ENCODE results near the gene PIGB. TPM values are rescaled to one million over a fixed set of nuclear protein-coding genes. Genes with fewer than 3 reads are reported as not detected.
A peak's percentile ranks its signal among the peaks of the same experiment; 100 is the strongest.

PIGB gene
- total RNA-seq (2016; rRNA removed; fragmentation: Illumina TruSeq; extraction: Trizol) (12.4 and 14.5 TPM in 2 replicates), polyA plus RNA-seq (2011; rRNA removed) (14.5 and 19.1 TPM in 2 replicates), polyA minus RNA-seq (2011; rRNA and poly(A)+ RNA removed; ENCODE audit: low replicate concordance) (7.0 and 22.0 TPM in 2 replicates), Bru-seq, nascent RNA (percentile 60 among the genes with signal in this experiment), BruChase-seq, experiment 1, labeled RNA remaining after a 6-hour chase (percentile 56 among the genes with signal in this experiment), BruChase-seq, experiment 2, labeled RNA remaining after a 2-hour chase (percentile 59 among the genes with signal in this experiment)
- 4.8 and 6.8 TPM in 2 replicates for total RNA-seq (2016; cell fraction: cytosol; rRNA removed; fragmentation: Illumina TruSeq; extraction: Trizol; ENCODE audit: low read depth)
- 12.3 and 12.9 TPM in 2 replicates for total RNA-seq (2016; cell fraction: insoluble cytoplasmic fraction; rRNA removed; fragmentation: Illumina TruSeq; extraction: Trizol)
- 11.2 and 11.4 TPM in 2 replicates for total RNA-seq (2016; cell fraction: membrane; rRNA removed; fragmentation: Illumina TruSeq; extraction: Trizol)
- 15.4 and 15.6 TPM in 2 replicates for total RNA-seq (2016; cell fraction: nucleus; rRNA removed; fragmentation: Illumina TruSeq; extraction: Trizol)
- polyA plus RNA-seq (2011; cell fraction: cytosol; rRNA removed), result 7.6 and 14.1 TPM in 2 replicates
- polyA plus RNA-seq (2011; cell fraction: nucleus; rRNA removed), result 8.9 and 9.2 TPM in 2 replicates
- polyA plus RNA-seq (2012), result 10.2 and 10.5 TPM in 2 replicates
- polyA plus RNA-seq (2016; cell fraction: cytosol; fragmentation: Illumina TruSeq; extraction: Trizol; ENCODE audit: low read depth), result 3.6 and 4.8 TPM in 2 replicates
- polyA plus RNA-seq (2016; cell fraction: insoluble cytoplasmic fraction; fragmentation: Illumina TruSeq; extraction: Trizol; ENCODE audit: low read depth), result 13.1 and 14.1 TPM in 2 replicates
- 8.7 and 9.7 TPM in 2 replicates for polyA plus RNA-seq (2016; cell fraction: membrane; fragmentation: Illumina TruSeq; extraction: Trizol; ENCODE audit: low read depth)
- 21.6 and 23.4 TPM in 2 replicates for polyA plus RNA-seq (2016; cell fraction: nucleus; fragmentation: Illumina TruSeq; extraction: Trizol; ENCODE audit: insufficient read depth, low read depth)
- polyA minus RNA-seq (2011; cell fraction: cytosol; rRNA and poly(A)+ RNA removed), result 3.6 and 5.9 TPM in 2 replicates
- 19.3 and 22.0 TPM in 2 replicates for polyA minus RNA-seq (2011; cell fraction: nucleus; rRNA and poly(A)+ RNA removed)
- long read RNA-seq, experiment 1, partial matches to known transcripts, result 0 of 17 reads
- long read RNA-seq, experiment 1, other reads (novel, unspliced or antisense), result 11 of 17 reads
- long read RNA-seq, experiment 2, partial matches to known transcripts, result 5 of 14 reads
- long read RNA-seq, experiment 2, other reads (novel, unspliced or antisense), result 7 of 14 reads

DNA sequence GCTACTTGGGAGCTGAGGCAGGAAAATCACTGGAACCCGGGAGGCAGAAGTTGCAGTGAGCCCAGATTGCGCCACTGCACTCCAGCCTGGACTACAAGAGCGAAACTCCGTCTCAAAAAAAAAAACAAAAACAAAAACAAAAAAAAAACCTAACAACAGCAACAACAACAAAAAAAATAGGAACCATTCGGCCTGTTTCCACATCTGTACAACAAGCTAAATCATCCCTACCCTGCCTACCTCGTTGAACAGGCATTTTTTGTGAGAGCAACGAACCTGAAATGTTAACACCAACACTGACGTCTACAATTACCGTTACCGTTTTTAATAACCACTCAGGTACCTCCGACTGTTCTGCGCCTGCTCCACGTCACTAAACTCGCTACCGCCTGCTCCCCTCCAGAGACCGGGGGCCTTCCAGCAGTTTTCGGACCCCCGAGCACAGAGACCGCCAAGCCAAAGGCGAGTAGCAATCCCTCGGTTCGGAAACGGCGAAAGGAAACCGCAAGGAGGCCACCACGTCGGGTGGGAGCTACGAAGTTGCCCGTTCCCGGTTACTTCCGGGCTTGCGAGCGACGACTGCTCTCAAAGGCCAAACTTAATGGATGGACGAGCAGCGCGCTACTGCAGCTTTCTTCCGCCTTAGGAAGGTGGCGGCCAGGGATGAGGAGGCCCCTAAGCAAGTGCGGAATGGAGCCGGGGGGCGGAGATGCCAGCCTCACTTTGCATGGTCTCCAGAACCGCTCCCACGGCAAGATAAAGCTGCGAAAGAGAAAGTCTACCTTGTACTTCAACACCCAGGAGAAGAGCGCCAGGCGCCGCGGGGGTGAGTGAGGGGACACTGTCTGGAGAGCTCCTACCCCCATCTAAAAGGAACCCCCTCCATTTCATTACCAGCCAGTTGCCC lies at the start of gene PIGB, which contains the start of gene PIGBOS1:
Gene PIGB (plus strand): TSS at position 635 of the 907 bp plus-strand sequence. CDS start 29 bp downstream, at position 664.
Gene PIGBOS1 (minus strand): TSS at position 536 of the 907 bp plus-strand sequence. CDS start 1,331 bp downstream, outside the sequence.
- H3K27ac ChIP-seq (ENCODE audit: extremely low read length, insufficient read depth, low read length), result peak within 1 kb of the TSS; percentile 93
- TSS peak; percentile 58 for BruUV-seq (replicated peaks)
- ChIA-PET CTCF (ENCODE audit: low intra/inter-chr PET ratio, low total read pairs) (interaction anchor here (0.9 kb wide), 1 partner anchor 117 kb away, joined by 3 read pairs; no protein-coding TSS in a partner anchor), POLR2A (interaction anchor here (0.9 to 2.3 kb wide), 7 partner anchors 13 to 122 kb away, joined by 3 to 30 read pairs (median 4); partner anchors contain the start of genes CCPG1, PIERCE2 and RSL24D1)
- H3K36me3 ChIP-seq (replicated peaks in 1 of 2; ENCODE audit: control insufficient read depth in 1 of 2, insufficient read depth in 2 of 2, low read length in 2 of 2), result no peaks in the 10 kb centered on the region
- no peaks in the 10 kb centered on the region for H3K27me3 ChIP-seq (ENCODE audit: control insufficient read depth in 1 of 2, insufficient read depth in 2 of 2, low read length in 2 of 2)
- H3K9ac ChIP-seq (ENCODE audit: insufficient read depth, low read depth, low read length), result peak within 1 kb of the TSS; percentile 91
- peak; percentile 82 for DNase-seq (ENCODE audit: low spot score)
- peaks cover 21% of the 10 kb centered on the region for H3K4me1 ChIP-seq (ENCODE audit: insufficient read depth, low read length)
- peak within 1 kb of the TSS; percentile 65 for H3K4me2 ChIP-seq (ENCODE audit: low read depth, low read length)
- H3K79me2 ChIP-seq (ENCODE audit: insufficient read depth, low read length), result peaks cover 24% of the 10 kb centered on the region
- H4K20me1 ChIP-seq (ENCODE audit: insufficient read depth, low read length), result no peaks in the 10 kb centered on the region
- FAIRE-seq, result no peak
- in situ Hi-C loops (cut with HindIII; ENCODE audit: extremely low pct_ligation_motif_present, low pct_unique_long_range_greater_than_20kb) (no loop called here), intact Hi-C loops (cut with micrococcal nuclease; ENCODE audit: unreplicated experiment) (loop anchor here (5.0 kb wide), 2 partner anchors 88 to 118 kb away; partner anchors contain the start of genes CCPG1 and PIERCE2)
- under 1% methylated on average over 41 of the region's 49 CpGs for WGBS (ENCODE audit: low lambda C conversion rate)
- ATAC-seq, result peak; percentile 97
- peak within 1 kb of the TSS; percentile 66 to 91 (median 76) for H3K4me3 ChIP-seq (replicated peaks in 1 of 3; ENCODE audit: insufficient read depth in 1 of 3, low read depth in 2 of 3, low read length in 3 of 3)
- no peaks in the 10 kb centered on the region for H3K9me3 ChIP-seq (ENCODE audit: low read length)
- H2AFZ ChIP-seq (ENCODE audit: low read length), result peak within 1 kb of the TSS; percentile 75
- TF ChIP-seq EP300 (IDR thresholded peaks at IDR 0.05; ENCODE audit: low read depth in 2 of 2, low read length in 2 of 2), result peak in 1 of 2 experiments; percentile 46; a peak in 1 of 4 replicates
- TF ChIP-seq EP300 (CRISPR knock-in tag; IDR thresholded peaks at IDR 0.05; ENCODE audit: borderline replicate concordance), result peak; percentile 33; the same call in 1 of the 2 replicates
- no peak for TF ChIP-seq CCDC6 (CRISPR knock-in tag; IDR thresholded peaks at IDR 0.05)
- TF ChIP-seq, protein P1, sequence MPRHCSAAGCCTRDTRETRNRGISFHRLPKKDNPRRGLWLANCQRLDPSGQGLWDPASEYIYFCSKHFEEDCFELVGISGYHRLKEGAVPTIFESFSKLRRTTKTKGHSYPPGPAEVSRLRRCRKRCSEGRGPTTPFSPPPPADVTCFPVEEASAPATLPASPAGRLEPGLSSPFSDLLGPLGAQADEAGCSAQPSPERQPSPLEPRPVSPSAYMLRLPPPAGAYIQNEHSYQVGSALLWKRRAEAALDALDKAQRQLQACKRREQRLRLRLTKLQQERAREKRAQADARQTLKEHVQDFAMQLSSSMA (CRISPR knock-in tag; IDR thresholded peaks at IDR 0.05), result peak; percentile 94
- TF ChIP-seq ZNF563 (CRISPR knock-in tag; IDR thresholded peaks at IDR 0.05), result peak; percentile 55; the same call in 1 of the 2 replicates
- TF ChIP-seq ZNF737 (CRISPR knock-in tag; IDR thresholded peaks at IDR 0.05; ENCODE audit: borderline replicate concordance), result no peak
- TF ChIP-seq ZNF674 (CRISPR knock-in tag; IDR thresholded peaks at IDR 0.05; ENCODE audit: low read depth), result no peak
- TF ChIP-seq NR2F6 (IDR thresholded peaks at IDR 0.05), result no peak
- TF ChIP-seq NR2F6 (CRISPR knock-in tag; IDR thresholded peaks at IDR 0.05), result peak; percentile 30; the same call in 1 of the 2 replicates
- peak; percentile 80 for TF ChIP-seq ZNF430 (CRISPR knock-in tag; IDR thresholded peaks at IDR 0.05)
- TF ChIP-seq ZNF276 (CRISPR knock-in tag; IDR thresholded peaks at IDR 0.05; ENCODE audit: low read depth), result no peak
- TF ChIP-seq SSRP1 (CRISPR knock-in tag; IDR thresholded peaks at IDR 0.05), result no peak
- peak; percentile 85; the same call in 1 of the 2 replicates for TF ChIP-seq ZNF792 (CRISPR knock-in tag; IDR thresholded peaks at IDR 0.05)

All from HepG2 (cell line).